Stimulated activated CD4-positive, alpha-beta T cell treated with anti-CD3 and anti-CD28 coated beads, Interleukin-12 subunit alpha, Interleukin-12 subunit beta, amount 100 ng/mL, for 48 hours (primary cell): ENCODE measurements around the gene TIMM8A.
A peak's percentile ranks its signal among the peaks of the same experiment; 100 is the strongest.

ENCODE experiments used
- DNase-seq, 3 donors: peaks; one replicate each; pipeline ENCODE4 v3.0.0-alpha.2; 2020; ENCODE audit warnings: low read depth in 2 of 3, low spot score in 1 of 3

Gene TIMM8A, protein sequence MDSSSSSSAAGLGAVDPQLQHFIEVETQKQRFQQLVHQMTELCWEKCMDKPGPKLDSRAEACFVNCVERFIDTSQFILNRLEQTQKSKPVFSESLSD

DNA sequence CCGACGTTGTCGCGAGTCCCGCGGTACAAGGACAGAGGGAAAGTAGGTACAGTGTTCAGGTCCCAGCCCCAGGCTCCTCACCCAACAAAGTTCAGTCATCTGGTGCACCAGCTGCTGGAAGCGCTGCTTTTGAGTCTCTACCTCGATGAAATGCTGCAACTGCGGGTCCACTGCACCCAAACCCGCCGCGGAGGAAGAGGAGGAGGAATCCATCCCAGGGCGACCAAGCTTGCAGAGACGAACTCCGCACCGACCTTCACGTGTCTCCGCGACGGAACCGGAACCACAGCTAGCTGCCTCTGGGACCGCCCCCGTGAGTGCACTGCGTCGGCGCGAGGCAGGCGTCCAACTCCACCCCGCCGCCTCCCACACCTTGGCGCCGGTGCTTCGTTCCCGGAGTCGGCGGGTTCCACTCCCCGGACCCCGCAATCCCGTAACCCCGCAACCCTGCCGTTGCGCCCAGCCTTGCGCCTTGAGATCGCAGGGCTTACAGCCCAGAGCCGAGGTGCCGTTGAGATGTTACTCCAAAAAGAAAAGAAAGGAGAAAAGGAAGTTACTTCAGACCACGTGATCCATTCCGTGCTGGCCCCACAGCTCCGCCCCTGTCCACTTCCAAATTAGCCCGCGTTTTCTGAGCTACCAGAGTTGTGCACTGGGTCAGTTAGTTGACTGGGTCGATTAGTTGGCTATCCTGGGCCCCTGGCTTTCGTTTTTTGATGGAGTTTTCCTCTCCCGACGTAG lies at the start of gene TIMM8A:
Gene TIMM8A (minus strand): TSS at position 291 of the 741 bp plus-strand sequence. CDS start 78 bp downstream, at position 213.
- DNase-seq: peak; percentile 50 to 72 (median 64)

GRCh38 chrX:101397779-101398178 lies 49.2 kb upstream of the TIMM8A start:
- DNase-seq: no peak

DNA sequence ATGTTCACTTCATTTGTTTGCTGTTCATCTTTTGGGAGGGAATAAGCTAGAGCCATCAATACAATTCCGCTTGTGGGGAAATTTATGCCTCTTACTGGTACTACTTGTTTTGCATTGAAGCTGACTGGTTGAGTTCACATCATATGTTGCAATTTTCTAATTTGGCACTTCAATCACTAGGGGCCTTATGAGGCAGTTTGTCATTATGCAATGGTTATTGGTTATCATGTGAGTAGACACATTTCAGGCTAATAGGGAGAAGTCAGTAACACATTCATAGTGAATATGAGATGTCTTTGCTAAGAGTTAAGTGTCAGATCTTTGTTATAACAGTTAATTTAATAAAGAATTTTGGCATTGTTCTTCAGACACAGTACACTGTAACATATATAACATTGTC lies 47.2 kb upstream of the TIMM8A start:
- DNase-seq: no peak

GRCh38 chrX:101394372-101394771 lies 45.8 kb upstream of the TIMM8A start:
- no peak for DNase-seq

GRCh38 chrX:101393530-101394305 lies 45.2 kb upstream of the TIMM8A start:
- DNase-seq: no peak

DNA sequence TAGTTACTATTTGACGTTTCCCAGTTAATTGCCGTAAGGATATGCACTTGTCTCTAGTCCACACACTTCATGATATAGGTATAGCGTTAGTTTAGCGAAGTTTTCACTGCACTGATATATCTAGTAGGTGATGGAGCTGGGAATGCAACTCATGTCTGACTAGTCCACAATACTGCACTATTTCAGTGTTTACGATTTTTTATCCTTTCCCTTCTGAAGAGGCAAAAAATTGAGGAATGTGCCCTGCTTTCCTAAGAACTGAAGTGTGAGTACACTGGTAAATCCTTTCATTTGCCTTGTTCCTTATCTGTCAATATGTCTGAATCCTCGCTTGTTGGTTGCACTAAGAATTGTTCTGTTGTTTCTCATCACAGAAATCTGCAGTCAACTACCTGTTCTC lies 43.3 kb upstream of the TIMM8A start:
- no peak for DNase-seq

GRCh38 chrX:101390664-101391525 lies 42.4 kb upstream of the TIMM8A start, which contains the start of gene RPL36A:
TSS of gene RPL36A (plus strand) at chrX:101391011. CDS start at chrX:101391044, 33 bp downstream.
- peak; percentile 65 to 77 (median 76) for DNase-seq

- DNase-seq: no peak
These were observed 40.1 kb upstream of the TIMM8A start for GRCh38 chrX:101388604-101389003.

- DNase-seq: no peak
These were observed 38.0 kb upstream of the TIMM8A start for GRCh38 chrX:101386542-101386885.

- DNase-seq: no peak
These were observed 37.4 kb upstream of the TIMM8A start, which contains the start of gene BTK for GRCh38 chrX:101385795-101386541. TSS of gene BTK (minus strand) at chrX:101386191. CDS start at chrX:101375284, 10,907 bp downstream.

- DNase-seq: no peak
These were observed 36.6 kb upstream of the TIMM8A start for GRCh38 chrX:101385026-101385684.

- DNase-seq: no peak
These were observed 35.2 kb upstream of the TIMM8A start for GRCh38 chrX:101383679-101384205.

DNA sequence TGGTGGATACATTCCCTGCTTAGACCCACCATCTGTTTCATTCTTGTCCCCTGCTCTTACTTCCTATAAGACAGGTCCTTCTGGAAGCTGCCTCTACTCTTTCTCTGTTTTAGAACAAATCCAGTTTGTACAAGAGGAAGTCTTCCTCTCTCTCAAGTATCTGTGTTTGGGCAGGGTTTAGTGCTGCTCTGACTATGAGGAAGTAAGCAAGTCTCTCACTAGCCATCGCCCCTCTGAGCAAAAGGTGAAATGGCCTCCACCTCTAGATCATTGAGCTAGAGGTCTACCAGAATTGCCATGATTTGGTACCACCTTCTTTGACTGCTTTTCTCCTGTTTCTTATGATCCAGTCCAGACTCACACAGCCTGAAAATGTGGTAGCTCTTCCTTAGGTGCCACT lies 29.0 kb upstream of the TIMM8A start:
- DNase-seq: no peak

DNA sequence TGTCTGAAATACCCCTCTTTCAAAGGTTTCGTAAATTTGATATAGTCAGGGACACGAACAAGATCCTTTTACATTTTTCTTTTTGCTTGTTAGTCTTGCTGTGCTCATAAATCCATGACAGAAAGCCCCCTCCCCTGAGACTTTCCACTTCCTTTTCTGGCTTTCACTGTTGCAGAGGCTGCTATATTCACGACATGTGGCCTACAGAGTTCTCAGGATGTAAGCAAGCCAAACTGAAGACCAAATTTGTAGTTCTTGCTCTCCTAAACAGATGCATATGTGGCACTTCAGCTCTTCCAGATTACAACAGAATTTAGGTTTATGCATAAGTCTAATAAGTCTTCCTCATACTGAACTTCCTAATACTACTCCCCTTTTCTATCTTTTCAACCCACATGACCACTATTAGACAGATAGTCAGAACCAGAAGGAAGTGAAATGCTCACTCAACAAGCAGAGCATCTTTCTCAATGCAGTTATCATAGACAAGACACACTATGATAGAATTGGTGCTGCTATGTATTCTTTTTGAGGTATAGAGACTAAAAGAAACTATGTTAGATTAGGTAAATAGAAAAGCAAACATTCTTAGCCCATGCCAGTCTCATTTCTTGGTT lies 22.5 kb upstream of the TIMM8A start:
- no peak for DNase-seq

- no peak for DNase-seq
These were observed 21.1 kb upstream of the TIMM8A start for GRCh38 chrX:101369687-101370086.

- no peak for DNase-seq
These were observed 20.3 kb upstream of the TIMM8A start for GRCh38 chrX:101368800-101369199.

DNA sequence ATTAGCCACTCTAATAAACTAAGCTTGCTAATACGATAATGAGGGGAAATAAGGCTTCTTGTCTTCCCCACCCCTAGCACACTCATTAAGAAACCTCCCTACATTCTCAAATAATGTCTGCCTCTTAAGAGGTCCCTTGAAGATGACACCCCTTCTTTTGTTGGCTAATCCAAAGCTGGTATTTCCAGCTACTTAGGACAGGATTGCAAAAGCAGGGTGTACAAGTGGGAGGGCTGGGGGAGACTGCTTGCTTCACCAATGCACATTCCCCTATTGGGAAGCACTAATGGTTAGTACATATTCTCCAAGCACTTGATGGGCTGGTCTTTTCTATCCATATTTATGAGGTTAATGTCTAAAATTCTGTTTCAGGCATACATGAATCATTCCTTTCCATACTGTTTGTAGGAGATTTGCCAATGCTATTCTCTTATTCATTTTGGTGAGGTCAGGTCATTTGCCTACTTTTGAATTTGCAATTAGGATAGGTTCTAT lies 16.8 kb upstream of the TIMM8A start:
- DNase-seq: no peak

DNA sequence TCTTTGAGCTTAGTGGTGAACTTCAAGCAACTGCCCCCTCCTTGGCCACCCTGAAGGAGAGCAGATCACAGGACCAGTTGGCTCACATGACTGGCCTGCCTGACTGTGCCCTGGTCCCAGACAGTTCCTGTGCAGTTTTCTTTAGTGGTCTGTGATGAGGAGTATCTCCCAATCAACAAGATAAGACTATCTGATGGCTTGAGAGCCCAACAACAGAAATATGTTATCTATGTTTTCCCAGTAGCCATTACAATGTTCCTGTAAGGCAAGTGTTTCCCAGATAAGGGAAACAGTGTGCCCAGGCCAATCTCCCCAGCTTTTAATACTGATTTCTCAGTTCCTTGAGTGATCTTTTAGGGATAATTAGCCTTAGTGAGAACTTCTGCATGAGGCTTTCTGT lies 14.2 kb upstream of the TIMM8A start:
- DNase-seq: no peak

- no peak for DNase-seq
These were observed 13.6 kb upstream of the TIMM8A start for GRCh38 chrX:101362116-101362515.
